ENCODE measurements around the gene FKBP1B. TPM values are rescaled to one million over a fixed set of nuclear protein-coding genes. Genes with fewer than 3 reads are reported as not detected.
A peak's percentile ranks its signal among the peaks of the same experiment; 100 is the strongest.
"Not testable (repeated sequence)": the region's sequence is repeated elsewhere in the genome, so short reads cannot be mapped to it uniquely, and the experiment has no call there.

The FKBP1B gene
- total RNA-seq (2014; rRNA removed; shearing (Covaris generic)): 10.9 and 15.6 TPM in 2 replicates

DNA sequence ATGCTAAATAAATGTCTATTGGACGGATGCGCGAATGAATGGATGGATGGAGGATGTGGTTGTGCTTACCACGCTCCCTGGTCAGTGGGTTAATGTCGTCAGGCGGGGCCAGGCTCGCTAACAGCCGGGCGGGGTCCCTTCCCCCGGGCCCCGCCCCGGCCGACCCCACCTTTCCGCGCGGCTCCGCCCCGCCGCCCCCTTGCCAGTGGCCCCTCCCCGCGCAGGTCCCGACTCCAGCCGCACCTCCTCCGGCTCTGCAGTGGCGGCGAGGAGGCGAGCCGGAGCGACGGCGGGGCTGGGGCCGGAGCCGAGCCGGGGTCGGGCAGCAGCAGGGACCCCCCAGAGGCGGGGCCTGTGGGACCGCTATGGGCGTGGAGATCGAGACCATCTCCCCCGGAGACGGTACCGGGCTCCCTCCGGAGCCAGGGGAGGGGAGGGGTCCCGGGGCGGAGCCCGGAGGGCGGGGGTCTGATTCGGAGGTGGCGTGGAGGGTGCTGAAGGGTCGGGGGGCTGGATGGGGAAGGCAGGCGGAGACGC is at the start of gene FKBP1B:
Gene FKBP1B, plus strand, starts transcription at position 257 of the 537 bp plus-strand sequence. Its CDS starts 109 bp downstream, at position 366.
- peak; percentile 77 for DNase-seq (ENCODE audit: low read depth)

DNA sequence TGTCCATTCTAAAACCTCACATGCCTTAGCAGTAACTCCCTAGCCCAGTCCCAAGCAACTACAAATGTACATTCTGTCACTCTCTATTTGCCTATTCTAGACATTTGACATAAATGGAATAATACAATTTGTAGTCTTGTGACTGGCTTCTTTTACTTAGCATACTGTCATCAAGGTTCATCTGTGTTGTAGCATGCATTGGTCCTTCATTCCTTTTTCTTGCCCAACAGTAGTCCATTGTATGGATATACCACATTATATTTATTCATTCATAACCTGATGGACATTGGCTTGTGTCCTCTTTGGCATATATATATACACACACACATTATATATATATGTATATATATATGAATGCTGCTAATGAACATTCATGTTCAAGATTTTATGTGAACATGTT is 41.8 kb upstream of the FKBP1B start:
- no peak for DNase-seq (ENCODE audit: low read depth)

DNA sequence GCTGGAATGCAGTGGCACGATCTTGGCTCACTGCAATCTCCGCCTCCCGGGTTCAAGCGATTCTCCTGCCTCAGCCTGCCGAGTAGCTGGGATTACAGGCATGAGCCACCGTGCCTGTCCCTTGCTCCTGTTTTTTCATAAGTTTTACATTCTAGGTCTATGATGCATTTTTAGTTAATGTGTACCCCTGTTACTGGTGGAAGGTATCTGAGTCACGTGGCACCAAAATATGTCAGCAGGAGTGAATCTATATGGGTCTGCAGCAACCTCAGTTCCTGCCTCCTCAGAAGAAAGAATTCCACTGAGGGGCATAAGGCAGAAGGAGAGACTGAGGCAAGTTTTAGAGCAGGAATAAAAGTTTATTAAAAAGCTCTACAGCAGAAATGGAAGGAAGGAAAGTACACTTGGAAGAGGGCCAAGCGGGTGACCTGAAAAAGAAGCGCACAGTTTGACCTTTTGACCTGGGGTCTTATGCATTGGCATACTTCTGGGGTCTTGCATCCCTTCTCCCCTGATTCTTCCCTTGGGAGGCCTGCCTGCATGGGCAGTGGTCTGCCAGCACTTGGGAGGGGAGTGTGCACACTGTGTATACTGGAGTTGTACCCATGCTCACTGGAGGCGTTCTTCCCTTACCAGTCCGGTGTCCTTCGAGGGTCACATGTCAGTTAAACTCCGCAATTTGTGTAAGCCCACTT is 40.7 kb upstream of the FKBP1B start:
- DNase-seq (ENCODE audit: low read depth): no peak

DNA sequence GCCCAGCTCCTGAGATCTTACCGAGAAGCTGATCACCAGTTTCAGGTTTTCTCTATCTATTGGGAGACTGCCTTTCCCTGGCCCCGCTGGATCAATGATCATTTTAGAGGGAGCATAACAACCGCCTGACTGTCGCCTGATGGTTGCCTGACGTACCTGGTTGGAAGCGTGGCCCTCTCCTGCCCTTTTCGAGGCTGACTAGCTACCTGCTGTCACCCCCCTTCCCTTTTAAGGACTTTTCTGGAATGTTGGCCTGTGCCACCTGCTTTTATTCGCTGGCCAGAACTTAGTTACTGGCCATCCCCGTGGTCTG is 40.2 kb upstream of the FKBP1B start:
- DNase-seq (ENCODE audit: low read depth): no peak

DNA sequence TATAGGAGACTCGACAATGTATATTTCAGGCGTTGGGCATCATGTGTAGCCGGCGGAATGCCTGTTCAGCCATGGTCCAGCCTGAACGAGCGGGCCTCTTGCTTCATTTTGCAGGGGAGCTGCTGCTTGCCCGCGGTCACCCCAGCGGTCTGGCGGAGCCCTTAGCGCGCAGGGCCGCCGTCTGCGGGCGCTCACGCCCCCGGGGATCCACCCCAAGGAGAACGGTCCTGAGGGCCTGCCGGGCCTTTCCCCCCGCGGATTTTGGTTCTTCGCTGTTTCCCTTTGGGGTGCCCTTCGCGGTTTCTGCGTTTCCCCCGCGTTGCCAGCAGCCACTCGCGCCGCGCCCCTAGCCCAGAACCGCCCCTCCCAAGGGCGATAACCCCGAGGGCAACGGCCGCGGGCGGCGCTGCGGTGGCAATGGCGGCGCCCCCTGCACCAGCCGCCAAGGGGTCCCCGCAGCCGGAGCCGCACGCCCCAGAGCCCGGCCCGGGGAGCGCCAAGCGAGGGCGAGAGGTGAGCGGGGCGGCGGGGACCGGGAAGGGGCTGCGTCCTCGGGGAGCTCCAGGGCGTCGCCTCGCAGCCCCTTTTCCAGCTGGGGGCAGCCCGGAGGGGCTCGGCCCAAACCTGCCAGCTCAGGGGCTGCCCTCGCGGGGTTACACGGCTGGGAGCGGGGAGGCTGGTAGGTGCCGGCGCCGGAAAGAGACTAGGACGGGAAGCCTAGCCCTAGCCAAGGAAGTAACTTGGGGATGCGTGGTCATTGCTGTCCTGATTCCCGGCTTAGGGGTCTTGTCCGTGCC is 39.7 kb upstream of the FKBP1B start, which contains the start of gene MFSD2B:
Gene MFSD2B, plus strand, starts transcription at position 406 of the 797 bp plus-strand sequence. Its CDS starts 12 bp downstream, at position 418.
- peak; percentile 25 for DNase-seq (ENCODE audit: low read depth)

DNA sequence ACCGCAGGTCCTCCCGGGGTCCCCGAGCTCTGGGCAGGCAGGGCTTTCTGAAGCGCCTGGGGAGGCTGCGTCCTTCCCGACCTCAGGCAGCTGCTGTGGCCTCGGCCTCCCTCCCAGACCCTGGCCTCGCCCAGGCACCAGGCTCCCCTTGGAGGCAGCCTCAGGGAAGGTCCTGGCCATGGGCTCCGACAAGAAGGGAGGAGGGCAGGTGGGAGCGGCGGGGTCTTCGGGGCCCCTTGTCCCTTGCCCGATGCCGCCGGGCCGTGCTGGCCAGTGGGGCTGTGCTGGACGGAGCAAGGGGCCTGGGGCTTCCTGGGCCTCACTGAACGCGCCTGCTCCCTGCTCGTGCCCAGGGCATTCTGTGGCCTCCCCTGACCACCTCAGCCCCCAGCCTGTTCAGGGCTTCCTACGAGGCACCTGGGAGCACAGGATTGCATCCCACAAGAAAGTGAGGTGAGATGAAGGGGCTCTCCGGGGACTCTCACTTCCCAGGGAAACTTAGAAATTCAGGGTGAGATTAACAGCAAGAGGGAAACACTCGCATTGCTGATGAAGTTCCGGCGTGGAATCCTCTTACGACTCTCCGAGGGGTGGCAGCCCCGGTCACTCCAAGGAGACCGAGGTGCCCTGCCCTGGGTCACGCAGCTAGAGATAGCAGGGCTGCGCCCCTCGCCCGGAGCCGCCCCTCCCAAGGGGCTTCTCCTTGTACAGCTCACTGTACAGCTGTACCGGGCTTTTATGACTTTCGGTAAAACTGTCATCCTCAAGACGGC is 38.9 kb upstream of the FKBP1B start:
- no peak for DNase-seq (ENCODE audit: low read depth)

DNA sequence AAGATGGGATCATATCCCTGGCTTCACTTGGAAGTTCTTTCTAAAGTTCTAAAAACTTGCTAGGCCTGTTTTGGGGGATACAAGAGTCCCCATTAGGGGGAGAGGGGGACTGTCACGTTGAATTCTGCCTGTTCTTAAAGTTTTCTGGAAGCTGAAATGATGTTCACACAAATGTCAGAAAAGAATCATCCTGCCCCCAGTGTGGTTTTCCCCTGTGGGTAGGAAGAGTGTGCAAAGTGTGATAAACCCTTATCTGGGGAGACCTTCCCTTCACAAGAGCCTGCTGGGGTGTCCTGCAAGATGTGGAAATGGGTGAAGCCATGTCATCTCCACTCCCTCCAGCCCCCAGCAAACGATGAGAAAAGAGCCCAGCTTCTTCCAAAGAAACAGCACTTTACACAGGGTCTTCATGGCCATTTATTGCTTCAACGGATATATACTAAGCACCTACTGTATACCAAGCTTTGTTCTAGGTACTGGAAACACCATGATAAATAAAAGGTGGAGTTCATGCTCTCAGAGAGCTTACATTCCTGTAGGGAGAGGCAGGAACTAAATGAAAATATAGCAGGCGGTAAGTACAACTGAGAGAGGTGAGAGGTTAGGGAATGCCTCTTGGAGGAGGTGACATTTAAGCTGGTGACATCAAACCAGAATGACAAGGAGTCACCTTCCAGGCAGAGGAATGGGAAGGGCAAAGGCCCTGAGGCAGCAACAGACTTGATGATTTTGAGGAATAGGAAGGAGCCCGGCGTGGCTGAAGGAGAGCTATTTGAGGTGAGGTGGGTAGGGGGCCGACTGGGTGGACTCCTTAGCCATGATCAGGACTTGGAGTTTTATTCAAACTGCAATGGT is 38.1 kb upstream of the FKBP1B start:
- DNase-seq (ENCODE audit: low read depth): no peak

DNA sequence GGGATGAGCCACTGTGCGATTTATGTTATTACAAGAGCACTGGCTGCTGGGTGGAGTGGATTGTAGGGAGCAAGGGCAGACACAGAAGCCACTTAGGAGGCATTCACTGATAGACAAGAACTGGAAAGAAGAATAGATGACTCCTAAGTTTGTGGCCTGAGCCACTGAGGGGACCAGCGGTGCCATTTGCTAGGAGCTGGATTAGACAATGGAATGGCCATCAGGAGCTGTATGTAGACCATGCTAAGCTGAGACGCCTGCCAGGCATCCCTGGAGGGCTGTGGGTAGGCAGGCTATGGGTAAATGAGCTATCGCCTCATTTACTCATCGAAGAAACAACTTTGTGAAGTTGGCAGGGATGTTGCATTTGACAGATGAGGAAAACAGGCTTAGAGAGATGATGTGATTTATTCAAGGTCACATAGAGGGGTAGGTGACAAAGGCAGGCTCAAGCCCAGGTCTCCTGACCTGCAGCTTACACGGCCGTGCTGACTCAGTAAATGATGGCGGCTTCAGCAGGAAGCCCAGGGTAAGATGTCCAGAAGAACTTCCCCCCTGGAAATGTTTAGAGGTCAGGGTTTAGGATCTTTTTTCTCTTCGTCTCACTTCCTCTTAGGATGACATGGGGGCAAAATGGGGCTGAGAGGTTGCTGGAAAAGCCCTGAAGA is 36.9 kb upstream of the FKBP1B start:
- DNase-seq (ENCODE audit: low read depth): no peak

DNA sequence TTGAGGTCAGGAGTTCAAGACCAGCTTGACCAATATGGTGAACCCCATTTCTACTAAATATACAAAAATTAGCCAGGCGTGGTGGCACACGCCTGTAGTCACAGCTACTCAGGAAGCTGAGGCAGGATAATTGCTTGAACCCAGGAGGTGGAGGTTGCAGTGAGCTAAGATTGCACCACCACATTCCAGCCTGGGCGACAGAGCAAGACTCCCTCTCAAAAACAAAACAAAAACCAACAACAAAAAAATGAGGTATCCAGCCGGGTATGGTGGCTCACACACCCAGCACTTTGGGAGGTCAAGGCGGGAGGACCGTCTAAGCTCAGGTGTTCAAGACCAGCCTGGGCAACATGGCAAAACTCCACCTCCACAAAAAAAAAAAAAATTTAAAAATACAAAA is 34.6 kb upstream of the FKBP1B start:
- DNase-seq (ENCODE audit: low read depth): not testable (repeated sequence)

DNA sequence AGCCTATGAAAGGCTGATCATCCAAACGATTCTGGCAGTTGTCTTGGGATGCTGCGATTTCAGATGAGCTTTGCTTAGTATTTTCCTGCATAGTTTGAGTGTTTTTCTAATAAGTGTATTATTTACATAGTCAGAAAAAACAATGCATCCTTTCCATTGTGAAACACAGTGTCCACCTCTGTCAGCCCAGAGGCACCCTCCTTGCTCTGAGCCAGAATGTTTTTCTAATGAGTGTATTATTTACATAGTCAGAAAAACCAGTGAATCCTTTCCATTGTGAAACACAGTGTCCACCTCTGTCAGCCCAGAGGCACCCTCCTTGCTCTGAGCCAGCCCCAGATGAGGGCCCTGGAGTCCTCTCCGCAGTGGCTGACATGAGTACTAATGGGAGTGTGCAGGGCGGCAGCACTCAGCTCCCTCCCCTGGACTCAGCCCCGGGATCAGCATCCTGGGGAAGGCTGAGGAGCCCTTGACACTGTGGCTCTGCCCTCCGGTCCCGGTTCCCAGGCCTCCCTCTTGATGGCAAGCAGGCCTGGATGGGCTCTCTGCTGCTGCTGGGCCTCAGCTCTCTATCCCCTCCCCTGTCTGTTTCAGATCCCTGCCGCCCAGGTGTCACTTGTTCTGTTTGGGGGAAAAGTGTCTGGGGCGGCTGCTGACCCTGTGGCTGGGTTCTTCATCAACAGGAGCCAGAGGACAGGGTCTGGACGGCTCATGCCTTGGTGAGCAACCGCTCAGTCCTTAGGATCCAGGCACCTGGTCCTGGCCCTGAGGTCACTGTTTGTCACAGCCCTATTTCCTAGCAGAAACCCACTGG is 33.8 kb upstream of the FKBP1B start:
- peak; percentile 77 for DNase-seq (ENCODE audit: low read depth)

DNA sequence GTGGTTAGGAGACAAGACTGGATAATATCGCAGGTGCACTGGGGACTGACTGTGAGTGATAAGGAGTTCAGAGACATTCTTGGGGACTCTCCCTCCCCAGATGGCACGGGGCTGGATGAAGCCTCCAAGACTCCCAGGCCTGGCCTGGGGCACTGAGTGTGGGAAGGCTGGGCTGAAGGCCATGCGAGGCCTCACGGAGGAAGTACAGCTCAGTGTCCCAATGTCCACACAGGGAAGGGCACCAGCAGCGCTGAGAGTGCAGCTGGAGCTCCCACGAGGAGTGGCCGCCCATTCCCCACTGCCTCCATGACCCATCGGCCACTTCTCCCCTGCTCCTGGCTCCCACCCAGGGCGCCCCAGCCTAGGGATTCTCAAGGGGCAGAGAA is 33.2 kb upstream of the FKBP1B start:
- peak; percentile 49 for DNase-seq (ENCODE audit: low read depth)

DNA sequence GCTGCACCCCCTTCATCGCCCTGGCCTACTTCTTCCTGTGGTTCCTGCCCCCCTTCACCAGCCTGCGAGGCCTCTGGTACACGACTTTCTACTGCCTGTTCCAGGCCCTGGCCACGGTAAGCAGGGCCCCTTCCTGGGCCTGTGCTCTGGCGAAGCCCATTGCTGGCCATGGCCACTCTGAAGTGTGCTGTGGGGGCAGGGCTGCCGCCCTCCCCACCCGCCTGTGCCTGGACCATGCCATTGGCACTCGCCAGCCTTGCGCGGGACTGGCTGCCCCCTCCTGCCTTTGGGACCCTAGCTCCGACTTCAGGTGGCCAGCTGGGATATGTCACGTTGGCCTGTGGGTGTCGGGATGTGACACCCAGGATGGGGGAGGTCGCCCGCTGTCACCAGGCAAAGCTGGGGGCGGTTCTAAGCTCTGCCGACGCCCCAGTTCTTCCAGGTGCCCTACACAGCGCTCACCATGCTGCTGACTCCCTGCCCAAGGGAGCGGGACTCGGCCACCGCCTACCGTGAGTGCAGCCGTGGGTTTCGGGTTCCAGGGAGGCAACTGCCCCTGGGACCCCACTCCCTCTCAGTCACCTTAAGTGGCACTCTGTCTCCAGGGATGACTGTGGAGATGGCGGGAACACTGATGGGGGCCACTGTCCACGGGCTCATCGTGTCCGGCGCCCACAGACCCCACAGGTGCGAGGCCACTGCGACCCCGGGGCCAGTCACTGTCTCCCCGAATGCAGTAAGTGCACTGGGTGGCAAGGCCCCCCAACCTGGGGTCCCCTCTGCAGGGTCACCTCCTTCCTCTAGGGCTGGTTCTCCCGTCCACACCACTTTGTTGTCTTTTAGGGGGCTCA is 32.5 kb upstream of the FKBP1B start:
- no peak for DNase-seq (ENCODE audit: low read depth)

DNA sequence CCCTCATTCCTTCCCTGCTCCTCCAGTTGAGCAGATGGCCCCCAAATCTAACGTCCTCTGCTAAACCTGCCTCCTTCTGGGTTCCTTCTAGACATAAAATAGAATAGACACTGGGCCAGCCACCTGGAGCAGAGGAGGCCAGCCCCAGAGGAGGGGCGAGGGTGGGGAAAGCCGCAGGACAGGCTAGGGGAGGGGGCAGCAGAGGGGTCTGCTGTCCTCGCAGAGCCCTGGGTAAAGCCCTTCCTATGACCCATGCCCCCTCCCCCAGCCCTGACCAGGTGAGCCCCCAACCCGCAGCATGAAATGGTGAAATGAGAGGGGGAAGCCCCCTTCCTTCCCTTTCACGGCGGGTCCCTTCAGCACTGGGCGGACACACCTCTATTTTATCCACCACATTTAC is 31.8 kb upstream of the FKBP1B start:
- DNase-seq (ENCODE audit: low read depth): no peak

DNA sequence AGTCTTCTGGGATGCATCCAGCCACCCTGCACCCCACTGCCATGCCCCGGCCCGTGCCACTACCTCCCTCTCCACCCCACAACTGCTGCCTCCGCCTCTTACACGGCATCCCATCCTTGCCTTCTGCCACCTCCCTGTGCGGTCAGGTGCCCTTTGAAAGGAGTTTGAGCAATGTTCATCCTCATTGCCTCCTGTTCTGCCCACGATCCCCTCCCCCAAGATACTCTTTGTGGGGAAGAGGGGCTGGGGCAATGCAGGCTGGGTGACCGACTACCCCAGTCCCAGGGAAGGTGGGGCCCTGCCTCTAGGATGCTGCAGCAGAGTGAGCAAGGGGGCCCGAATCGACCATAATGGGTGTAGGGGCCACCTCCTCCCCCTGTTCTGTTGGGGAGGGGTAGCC is 31.3 kb upstream of the FKBP1B start:
- DNase-seq (ENCODE audit: low read depth): no peak

DNA sequence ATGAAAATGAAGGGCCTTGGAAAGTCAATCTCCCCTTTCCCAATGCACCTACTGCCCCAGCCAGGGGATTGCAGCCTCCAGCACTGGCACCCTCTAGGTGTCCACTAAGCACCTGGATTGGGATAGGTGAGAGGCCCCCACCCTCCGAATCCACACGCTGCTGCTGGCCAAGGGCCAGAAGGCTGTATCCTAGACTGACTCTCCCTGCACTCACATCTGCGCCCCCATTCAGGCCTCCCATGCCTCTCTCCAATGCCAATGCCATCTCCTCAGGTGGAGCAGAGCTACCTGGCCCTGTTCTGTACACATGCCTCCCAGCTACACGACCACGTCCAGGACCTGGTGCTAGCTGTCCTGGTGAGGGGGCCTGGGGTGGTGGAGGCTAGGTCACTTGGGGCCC is 29.8 kb upstream of the FKBP1B start:
- DNase-seq (ENCODE audit: low read depth): no peak

DNA sequence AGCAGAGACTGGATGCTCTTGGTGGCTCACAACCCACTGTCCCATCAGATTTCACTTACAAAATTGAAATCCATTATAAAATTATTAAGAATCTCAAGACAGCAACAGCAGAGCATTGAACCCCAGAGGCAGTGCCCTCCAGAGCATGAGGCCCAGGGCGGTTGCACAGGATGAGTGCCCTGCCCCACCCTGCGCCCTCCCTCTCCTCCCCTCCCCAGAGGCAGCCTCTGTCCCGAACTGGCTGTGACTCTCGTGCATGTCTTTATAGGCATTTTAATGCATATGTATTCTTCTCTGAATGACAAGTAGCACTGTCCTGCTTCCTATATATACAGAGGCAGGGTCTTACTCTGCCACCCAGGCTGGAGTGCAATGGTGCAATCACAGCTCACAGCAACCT is 29.3 kb upstream of the FKBP1B start:
- no peak for DNase-seq (ENCODE audit: low read depth)

DNA sequence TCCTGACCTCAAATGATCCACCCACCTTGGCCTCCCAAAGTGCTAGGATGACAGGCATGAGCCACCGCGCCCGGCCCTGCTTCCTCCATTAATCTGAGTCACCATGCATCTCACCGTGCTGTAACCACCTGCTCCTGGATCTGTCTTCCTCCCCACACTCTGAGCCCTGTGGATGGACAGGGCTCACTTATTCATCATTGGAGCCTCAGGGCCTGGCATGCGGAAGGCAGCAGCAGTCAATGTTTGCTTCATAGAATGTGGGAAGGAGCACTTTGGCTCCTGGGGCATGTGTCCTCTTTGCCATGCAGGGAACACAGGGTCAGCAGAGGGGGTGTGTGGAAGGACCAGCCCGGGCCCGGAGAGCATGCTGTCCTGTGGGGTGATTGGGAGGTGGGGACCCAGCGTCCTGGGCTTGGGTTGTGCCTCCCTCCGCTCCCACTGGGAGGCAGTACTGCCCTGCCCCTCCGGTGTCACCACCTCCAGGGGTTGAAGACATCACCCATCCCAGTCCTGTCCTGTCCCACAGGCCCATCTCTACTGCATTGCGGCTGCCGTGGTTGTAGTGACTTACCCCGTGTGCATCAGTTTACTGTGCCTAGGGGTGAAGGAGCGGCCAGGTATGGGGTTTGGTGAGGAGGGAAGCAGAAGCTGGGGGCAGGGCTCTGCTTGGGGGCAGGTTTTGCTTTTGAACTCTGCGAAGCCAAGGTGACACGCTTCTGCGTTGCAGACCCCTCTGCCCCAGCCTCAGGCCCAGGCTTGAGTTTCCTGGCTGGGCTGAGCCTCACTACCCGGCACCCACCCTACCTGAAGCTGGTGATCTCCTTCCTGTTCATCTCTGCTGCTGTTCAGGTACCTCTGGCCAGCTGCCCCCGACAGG is 28.2 kb upstream of the FKBP1B start:
- DNase-seq (ENCODE audit: low read depth): peak; percentile 64
